IMR-90 (cell line): Measurements from ENCODE around the gene RPS6KA2.

Experiments
- CTCF ChIP-seq: conservative IDR thresholded peaks from 2 replicates; pipeline ENCODE4 v1.5.1; 2012; ENCODE audit warnings: mild to moderate bottlenecking, low read depth, low read length, improper control_type of control experiment
- ELK1 ChIP-seq: fragments of 150-350 bp; IDR thresholded peaks from 2 replicates; pipeline ENCODE4 v1.6.1; 2016; ENCODE audit warnings: low read depth, mild to moderate bottlenecking, low read length, moderate library complexity, borderline replicate concordance
- MAFK ChIP-seq: IDR thresholded peaks from 2 replicates; pipeline ENCODE4 v1.6.1; 2012; ENCODE audit warnings: low read depth, low read length, improper control_type of control experiment
- POLR2A ChIP-seq: IDR thresholded peaks from 2 replicates; pipeline ENCODE4 v1.6.1; 2012; ENCODE audit warnings: mild to moderate bottlenecking, low read depth, low read length
- USF2 ChIP-seq: fragments of 150-350 bp; IDR thresholded peaks from 2 replicates; pipeline ENCODE4 v1.6.1; 2017; ENCODE audit warnings: mild to moderate bottlenecking, antibody characterized with exemption, low read length, low read depth

GRCh38 chr6:166648846-166649245, 21.8 kb upstream of the RPS6KA2 start:
- TF ChIP-seq CTCF (no peak), POLR2A (no peak), MAFK (no peak), ELK1 (no peak), USF2 (no peak)
